ENCODE measurements around the gene LRRC26.
A peak's percentile ranks its signal among the peaks of the same experiment; 100 is the strongest.

Gene LRRC26

DNA sequence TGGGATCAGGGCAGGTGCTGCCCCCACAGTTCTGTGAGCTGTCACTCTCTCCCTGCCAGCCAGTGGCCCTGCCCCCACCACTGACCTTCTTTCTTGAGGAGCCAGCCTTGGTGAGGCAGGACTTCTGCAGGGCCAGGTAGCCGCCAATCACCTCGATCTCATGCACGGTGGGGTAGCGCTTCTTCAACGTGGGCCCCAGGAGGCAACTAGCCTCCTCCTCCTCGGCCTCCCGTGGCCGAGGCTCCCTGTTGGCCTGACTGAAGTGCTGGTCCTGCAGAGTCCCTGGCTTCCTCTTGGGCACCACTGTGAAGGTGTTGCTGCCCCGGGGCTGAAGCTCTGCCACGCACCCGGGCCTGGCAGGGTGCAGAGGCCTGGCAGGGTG is 29.0 kb upstream of the LRRC26 start:
- no peak for DNase-seq

DNA sequence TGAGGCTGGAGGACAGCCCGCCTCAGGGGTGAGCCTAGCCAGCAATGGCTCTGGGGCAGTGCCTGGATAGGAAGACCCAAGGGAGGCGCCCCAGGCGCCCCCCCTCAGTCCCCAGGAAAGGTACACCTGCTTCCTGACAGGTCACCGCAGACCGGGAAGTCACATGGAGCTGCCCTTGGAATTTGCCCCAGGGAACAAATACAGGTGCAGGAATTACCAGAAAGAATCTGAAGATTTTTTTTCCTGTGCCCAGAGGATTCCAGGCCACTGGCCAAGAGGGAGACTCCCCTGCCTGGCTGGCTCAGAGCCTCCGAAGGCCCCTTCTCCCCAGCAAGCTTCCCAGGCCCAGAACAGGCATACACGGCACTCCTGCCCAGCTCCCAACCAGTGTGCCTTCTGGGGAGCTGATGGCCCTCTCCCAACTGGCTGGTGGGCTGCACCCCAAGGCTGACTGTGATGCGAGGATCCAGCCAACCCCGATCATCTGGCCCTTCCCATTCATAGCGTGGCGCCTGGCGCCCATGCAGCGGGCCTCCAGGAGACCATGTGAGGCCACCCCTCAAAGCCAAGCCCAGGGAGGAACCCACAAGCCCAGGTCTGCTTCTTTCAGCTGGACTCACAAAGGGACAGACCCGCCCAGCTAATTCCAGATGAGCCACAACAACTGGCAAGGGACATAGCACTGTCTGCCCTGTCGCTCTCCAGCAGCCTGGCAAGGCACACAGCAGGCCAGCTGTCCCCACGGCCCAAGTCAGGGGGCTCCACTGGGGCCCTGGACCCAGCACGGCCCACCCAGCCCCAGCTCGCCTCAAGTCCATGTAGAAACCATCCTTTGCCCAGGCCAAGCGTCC is 28.4 kb upstream of the LRRC26 start:
- no peak for DNase-seq

DNA sequence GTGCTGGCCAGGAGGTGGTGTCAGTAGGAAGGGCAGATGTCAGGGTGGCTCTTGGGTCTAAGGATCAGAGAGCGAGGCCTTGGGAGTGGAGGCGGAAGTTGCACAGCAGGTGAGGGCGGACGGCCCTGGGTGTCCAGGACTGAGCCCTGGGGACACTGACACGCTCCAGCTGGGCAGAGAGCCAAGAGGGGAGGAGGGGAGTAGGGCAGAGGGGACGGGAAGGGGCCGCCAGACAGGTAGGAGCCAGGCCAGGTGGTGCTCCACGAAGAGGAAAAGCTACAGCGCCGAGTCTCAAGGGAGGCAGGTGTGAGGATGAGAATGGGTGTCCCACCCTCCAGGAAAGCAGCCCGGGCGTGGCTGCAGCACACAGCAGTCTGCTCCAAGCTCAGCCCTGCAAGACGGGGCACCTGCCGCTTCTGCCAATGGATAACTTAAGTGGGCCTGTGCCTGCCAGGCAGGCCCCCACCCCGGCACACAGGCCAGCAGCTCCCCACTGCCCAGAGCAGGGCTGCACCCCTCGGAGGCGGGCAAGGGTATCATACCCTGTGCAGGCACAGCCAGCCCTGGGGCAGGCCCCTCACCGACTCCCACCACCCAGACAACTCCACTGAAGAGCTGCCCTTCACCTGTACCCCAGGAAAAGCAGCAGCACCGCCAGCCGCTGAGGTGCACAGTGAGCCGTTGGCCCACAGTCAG is 25.8 kb upstream of the LRRC26 start:
- no peak for DNase-seq

DNA sequence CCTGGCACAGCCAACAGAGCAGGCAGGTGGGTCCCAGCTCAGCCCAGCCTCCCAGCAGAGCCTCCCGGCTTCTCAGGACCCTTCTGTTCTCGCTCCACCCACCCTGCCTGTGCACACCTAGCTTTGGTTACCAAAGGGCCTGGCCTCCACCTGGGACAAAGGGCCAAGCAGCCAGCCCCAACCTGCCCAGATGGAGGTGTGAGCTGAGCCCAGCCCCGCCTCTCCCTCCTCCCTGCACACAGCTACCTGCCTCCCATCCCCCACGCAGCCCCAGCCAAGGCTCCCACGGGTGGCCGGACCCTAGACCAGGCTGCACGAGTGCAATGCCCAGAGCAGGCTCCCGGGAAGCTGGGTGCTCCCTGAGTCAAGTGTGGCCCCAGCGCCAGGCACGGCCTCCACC is 25.1 kb upstream of the LRRC26 start:
- DNase-seq = no peak

DNA sequence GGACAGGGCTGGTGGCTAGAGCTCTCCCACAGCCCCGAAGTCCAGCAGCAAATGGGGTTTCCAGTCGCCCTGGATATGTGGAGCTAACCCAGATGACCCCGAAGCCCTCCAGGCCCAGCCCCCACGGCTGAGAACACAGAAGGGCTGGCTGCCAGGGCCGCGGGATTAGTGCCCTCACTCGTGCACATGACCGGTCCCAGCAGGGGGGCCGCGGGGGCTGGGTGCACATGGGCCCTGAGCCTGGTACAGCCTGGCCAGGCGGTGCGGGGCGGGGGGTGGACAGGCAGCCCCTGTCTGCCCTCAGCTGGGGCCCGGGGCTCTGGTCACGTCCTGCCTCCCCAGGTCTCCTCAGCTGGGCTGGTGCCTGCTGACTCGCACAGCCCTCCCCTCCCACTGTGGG is 24.5 kb upstream of the LRRC26 start:
- no peak for DNase-seq

DNA sequence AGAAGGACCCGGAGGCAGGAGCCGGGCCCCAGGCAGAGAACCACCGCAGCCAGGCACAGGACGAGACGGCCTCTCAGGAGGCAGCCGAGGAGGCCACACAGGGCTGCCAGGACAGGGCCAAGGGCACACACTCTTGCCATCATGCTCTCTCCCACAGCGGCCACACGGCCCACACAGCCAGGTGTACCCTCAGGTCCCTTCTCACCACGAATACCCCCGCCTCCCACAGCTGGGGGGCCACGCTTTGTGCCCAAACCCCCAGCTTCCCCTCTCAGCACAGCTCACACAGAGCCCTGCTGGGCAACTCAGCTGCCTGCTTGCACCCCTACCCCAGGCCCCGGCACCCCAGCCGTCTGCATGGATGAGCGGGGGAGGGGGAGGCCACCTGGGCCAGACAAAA is 23.9 kb upstream of the LRRC26 start:
- DNase-seq = no peak

DNA sequence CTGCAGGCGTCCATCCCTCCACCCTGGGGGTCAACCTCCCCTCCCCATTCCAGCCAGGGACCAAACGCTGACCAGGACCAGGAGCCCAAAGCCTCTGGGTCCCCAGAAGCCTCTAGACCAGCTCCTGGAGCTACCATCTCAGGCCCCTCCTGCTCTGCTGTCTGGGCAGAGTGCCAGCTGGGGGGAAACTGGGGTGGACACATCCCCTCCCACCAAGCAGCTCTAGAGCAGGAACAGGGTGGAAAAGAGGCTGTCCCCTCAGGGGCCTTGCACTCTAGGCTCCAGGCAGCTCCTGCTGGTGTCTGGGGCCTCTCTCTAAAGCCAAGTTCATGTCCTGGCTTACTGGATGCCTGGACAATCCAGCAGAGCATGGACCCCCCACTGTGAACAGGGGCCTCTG is 23.0 kb upstream of the LRRC26 start:
- DNase-seq = no peak

DNA sequence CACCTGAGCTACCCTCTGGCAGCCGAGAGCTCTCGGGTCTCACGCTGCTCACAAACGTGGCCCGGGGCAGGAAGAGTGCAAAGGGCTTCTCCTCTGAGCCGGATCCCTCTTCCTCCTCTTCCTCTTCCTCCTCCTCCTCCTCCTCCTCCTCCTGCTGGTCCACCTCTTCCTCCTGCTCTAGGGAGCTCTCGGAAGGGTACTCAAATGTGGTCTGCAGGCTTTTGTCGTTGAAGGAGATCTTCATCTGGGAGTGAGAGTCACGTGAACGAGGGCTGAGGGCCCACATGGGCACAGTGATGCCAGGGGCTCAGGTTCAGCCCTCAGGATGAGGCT is 22.6 kb upstream of the LRRC26 start:
- no peak for DNase-seq

DNA sequence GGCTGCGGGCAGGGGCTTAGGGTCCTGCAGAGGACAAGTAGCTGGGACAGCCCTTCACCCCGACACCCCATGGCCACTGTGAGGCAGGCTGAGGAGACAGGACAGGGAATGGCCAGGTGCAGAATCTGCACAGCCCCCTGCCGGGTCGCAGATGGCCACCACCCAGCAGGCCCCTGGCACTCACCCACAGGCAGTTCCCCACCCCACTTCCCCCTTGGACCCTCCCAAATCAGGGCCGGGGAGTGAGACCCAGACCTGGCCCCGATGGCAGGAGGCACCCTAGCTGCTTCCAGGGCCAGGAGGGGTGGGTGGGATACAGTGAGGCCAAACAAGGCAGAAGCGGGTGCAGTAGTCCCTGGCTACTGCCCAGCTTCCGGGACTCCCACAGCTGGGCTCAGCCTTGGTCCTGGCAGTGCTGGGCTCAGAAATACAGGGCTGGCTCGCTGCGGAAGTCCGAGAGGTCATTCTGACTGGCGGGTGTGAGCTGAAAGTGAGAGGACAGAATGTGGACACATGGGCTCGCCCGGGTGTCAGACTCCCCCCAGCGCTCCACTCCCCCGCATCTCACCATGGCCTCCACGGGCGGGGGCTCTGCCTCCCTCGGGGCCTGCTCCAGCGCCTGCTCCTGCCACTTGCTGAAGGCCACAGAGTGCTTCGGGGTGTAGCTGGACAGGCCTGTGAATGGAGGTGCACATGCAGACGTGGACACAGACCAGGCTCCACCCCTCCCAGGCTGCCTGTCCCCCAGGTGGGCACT is 22.0 kb upstream of the LRRC26 start:
- no peak for DNase-seq

DNA sequence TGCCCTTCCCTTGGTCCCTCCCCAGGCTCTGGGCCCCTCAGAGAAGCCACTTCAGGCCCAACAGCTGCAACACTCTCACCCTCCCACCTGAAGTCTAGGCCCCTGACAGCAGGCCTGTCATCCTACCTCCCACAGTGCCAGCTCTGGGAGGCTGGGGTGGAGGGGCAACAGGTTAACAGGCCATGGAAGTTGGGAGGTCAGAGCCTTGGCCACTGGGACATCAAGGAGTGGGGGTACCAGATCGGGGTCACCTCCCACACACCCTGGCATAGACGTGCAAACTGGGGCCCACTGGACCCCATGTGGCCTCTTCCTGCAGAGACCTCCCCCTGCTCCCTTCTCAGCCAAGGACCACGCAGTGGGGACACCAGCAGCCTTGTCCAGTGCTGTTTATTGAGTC is 21.4 kb upstream of the LRRC26 start:
- DNase-seq = no peak

DNA sequence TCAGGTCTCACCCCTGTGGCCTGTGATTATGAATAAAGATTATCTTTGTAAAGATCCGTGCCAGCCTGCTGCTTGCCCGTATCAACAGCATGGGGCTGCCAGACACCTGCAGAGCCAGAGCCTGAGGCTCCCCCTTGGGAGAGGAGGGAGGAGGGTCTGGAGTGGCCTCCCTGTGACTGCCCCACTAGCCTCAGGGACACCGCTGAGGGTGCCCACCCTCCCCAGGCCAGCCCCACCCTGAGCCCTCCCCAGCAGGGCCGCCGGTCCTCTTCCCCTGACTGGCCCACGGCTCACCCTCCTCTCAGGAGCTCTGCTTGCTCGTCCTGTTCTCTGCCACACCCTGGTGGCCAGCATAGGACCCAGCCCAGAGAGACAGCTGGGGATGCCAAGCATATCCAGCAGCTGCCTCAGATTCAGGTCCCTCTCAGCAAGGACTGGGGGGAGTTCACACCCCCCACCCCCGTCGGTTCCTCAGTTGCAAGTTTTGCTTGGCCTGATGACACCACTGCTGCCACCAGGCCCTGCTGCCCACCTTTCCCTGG is 20.5 kb upstream of the LRRC26 start:
- no peak for DNase-seq

DNA sequence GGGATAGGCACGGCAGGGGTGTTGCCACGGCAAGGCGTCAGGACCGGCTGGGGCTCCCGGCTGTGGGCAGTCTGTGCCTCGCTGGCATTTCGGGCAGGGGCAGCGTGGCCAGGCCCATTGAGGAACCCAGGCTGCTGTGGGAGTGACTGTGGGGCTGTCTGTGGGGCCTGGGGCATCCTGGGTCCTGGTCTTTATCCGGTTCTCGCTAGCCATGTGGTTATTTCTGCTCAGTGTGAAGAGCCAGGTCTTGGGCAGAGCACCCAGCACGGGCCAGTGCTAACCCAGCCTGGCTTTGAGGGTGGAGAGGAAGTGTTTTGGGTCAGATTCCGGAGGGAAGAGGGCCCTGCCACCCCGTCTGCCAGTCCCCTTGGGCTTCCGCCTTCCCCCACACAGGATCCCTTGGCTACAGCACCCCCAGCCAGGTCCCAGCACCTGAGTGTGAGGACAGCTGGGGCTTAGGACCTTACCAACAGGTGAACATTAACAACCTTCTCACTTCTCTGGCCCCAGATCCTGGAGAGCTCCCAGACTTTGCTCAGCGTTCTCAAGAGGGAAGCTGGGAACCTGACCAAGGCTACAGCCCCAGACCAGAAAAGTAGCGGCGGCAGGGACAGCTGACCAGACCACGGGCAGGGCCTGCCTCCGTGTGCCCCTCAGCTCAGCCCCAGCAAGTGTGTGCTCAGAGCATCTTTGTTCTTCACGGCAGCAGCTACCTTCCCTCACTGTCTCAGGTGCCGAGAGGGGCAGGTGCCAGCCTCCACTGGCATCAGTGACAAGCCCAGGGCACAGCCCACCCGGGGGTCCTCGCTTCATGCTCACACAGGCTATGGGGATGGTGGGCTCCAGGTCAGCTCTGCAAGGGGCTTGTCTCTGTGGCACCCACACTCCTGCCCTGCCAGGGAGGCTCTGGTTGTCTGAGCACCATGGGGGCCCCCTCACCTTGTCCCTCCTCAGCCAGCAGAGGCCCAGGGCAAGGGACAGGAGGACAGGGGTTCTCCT is 19.7 kb upstream of the LRRC26 start:
- DNase-seq = no peak

DNA sequence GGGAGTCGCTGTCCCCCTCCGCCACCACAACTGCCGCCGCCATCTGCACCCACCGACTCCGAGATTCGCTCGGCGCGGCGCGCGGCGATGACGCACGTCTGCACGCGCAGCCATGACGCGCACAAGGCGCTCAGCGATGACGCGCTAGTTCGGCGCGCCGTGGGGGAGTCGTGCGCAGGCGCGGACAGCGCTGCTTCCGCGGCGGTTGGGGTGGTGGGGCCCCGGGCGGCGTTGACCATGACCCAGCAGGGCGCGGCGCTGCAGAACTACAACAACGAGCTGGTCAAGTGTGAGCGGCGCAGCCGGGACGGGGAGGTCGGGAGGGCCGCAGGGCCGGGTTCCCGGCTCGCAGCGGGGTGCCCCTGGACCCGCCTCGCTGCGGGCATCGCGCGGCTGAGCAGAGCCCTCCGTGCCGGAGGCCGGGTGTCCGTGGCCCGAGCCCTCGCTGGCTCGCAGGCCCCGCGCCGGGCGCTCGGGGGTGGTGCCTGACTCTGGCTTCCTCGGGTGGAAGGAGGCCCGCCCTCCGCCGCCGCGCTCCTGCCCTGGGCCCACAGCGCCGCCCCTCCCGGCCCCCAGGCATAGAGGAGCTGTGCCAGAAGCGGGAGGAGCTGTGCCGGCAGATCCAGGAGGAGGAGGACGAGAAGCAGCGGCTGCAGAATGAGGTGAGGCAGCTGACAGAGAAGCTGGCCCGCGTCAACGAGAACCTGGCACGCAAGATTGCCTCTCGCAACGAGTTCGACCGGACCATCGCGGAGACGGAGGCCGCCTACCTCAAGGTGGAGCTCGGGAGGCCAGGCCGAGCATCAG is 18.8 kb upstream of the LRRC26 start, which contains the start of the genes ANAPC2 and SSNA1:
Gene ANAPC2, minus strand, starts transcription at position 71 of the 807 bp plus-strand sequence. Its CDS starts 28 bp downstream, at position 43.
Gene SSNA1, plus strand, starts transcription at position 187 of the 807 bp plus-strand sequence. Its CDS starts 51 bp downstream, at position 238.
- DNase-seq = peak; percentile 97 to 99 (median 99)

DNA sequence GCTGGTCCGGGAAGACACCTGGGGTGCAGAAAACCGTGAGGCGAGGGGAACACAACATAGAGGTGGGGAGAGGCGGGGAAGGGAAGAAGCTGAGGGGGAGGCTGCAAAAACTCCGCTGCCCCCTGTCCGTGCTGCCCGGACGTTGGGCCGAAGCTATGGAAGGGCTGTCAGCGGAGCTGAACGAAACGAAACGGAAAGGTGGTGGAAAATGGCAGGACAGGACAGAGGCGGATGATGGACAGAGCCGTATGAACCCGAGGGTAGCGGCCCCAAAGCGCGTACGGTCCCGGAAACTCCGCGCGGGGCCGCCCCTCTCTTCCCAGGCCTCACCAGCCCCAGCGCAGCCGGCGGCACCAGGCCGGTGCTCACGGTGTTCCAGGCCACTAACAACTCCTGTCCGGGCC is 18.2 kb upstream of the LRRC26 start:
- DNase-seq = no peak

DNA sequence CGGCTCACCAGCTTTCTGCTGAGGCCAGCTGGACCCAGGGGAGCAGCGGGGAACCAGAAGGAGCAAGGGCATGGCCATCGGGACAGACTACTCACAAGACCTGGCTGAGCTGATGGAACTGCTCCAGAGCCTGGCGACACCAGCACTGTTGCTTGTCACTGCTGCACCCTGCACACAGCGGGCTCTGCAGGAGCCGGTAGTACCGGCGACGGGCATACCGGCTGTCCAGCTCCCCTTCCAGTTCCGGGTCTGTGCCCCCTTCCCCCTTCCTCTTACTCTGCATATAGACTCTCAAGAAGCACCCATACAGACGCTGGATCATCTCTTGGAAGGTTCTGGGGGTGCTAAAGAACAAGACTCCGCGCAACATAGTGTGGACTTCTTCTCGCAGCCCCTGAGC is 17.5 kb upstream of the LRRC26 start:
- DNase-seq = no peak

DNA sequence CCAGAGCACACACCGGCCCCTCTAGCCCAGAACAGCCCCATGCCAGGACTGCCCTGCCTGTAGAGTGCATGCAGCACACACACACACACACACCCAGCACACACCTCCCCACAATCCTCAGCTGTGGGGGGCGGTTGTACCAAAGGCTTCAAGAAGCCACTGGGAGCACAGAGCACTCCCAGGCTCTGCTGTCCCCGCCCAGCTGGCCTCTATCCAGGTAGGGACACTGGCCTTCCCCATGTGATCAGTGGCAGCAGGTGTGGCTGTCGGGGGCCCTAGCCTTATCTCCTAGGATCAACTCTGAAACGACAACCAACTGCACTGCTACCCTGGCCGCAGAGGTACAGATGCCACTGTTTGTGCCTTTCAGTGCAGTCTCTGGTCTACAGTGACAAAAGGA is 16.5 kb upstream of the LRRC26 start:
- no peak for DNase-seq

DNA sequence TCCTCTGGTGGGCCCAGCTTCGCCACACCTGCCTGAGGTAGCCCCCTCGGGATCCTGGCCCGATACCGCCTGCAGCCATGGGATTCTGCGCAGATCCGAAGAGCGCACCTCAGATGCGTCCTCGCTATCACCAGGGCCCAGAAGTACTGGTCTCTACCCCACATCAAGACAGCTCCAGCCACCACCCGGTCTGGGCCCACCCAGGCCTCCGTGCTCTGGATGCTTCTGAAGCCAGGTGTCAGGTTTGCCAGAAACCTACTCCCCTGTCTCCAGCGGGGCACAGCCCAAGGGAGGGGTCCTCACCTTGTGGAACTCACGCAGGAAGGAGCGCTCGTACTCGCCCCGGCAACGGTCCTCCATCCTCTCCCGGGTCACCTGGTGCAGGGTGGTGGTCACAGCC is 16.1 kb upstream of the LRRC26 start:
- DNase-seq = no peak

DNA sequence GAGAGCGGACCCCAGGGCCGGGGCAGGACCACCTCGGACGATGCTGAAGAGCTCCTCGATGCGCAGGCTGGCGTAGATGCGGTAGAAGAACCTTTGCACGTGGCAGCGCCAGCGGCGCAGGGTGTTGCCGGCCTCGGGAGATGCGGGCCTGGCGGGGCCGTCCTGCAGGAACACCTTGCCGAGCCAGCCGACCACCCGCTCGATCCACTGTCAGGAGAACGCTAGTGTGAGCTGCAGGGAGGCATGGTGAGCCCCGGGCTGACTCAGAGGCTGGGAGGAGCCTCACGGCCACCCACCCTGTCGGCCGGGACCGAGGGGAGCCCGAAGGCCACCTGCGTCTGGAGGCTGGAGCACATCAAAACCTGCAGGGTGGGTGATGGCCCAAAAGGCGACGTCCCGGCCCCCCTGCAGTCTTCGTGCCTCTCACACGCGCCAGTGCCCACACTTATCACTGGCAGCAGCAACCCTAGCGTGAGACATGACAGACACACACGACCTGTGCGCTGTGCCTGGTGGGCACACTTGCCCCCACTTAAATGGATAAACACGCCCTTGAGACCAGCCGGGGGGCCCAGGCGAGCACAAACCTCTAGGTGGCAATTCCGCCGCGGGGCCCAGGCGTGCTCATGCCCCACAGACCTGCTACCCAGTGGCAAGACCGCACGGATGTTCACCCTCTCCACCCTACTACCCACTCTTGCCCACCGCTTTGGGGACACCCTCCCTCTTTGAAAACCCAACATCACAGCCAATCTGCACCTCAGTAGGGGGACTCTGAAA is 15.2 kb upstream of the LRRC26 start:
- DNase-seq = no peak

DNA sequence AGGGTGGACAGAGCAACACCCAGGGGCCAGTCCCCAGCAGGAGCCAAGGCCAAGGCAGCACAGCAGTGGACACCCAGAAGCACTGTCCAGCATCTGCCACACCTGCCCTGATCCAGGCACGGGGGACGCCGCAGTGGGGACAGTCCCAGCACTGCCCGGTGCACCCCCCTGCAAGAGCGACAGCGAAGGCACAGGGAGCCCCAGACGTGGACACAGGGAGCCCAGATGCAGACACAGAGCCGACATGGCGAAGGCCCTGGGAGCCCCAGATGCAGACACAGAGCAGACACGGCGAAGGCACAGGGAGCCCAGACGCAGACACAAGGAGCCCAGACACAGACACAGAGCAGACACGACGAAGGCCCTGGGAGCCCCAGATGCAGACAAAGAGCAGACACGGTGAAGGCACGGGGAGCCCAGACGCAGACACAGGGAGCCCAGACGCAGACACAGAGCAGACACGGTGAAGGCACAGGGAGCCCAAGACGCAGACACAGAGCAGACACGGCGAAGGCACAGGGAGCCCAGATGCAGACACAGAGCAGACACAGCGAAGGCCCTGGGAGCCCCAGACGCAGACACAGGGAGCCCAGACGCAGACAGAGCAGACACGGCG is 14.2 kb upstream of the LRRC26 start:
- no peak for DNase-seq

DNA sequence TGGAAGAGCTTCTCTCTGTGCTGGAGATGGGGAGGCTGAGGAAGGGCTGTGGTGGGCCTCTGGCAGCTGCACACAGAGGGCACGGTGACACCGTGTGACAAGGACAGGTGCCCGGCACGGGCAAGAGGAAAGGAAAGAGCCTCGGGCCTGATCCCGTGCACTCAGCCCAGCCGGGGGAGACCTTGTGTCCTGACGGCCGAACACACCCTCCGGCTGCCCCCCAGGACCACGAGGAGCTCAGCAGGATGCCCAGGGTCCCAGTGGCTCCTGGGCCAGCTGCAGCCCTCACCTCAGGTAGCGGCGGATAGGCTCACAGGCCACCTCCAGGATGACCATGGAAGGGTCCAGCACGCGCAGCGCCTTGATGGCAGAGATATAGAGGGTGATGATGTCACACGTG is 13.0 kb upstream of the LRRC26 start:
- DNase-seq = no peak

Data from suppressor macrophage treated with lipopolysaccharide for 1 hour (primary cell).